DMS153 treated with DMSO at 0.1 percent for 48 hours (cell line): ENCODE data around the gene CNOT6.
"Not testable (repeated sequence)": the region's sequence is repeated elsewhere in the genome, so short reads cannot be mapped to it uniquely, and the experiment has no call there.

Experiments used
- DNase-seq: peaks from one replicate; lab custom pipeline; 2025; ENCODE audit not compliant: unreplicated experiment; lab: John Stamatoyannopoulos, UW

Gene CNOT6

DNA sequence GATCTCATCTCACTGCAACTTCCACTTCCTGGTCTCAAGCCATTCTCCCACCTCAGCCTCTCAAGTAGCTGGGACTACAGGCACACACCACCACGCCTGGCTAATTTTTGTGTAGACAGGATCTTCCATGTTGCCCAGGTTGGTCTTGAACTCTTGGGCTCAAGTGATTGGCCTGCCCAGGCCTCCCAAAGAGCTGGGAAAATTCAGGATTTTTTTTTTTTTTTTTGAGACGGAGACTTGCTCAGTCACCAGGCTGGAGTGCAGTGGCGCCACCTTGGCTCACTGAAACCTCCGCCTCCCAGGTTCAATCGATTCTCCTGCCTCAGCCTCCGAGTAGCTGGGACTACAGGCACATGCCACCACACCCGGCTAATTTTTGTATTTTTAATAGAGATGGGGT is 21.8 kb downstream of the CNOT6 start:
- DNase-seq = not testable (repeated sequence)

DNA sequence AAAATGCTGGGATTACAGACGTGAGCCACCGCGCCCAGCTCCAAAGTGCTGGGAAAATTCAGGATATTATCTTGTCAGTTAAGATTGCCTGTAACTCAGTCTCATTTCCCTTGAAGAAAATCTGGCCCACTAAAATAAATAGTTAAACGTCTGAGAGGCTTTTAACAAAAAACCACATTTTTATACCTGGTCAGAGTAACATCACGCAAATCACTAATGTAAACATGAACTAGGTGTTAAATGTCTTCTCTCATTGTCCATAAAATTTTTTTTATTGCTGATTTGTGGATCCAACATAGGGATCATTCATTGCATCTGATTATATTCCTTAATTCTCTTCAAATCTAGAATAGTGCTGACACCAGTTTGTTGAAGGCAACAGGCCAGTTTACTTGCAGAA is 22.3 kb downstream of the CNOT6 start:
- DNase-seq = no peak

DNA sequence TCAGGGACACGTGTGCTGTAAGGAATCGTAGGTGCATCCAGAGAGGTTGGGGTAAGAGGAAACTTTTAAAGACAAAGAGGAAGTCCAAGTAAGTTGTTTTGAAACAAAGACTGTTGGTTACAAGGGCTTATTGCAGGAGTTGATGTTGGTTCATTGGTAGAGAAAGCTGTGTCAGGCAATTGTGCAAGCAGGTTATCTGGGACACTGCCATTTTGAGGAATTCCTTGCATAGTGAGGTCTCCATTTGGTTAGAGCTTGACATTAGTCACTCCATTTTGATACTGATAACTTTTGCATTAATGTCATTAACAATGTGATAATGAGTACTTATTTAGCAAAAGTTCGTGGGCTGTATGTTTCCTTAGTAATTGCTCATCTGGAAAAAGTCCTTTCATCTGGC is 24.9 kb downstream of the CNOT6 start:
- DNase-seq = no peak

DNA sequence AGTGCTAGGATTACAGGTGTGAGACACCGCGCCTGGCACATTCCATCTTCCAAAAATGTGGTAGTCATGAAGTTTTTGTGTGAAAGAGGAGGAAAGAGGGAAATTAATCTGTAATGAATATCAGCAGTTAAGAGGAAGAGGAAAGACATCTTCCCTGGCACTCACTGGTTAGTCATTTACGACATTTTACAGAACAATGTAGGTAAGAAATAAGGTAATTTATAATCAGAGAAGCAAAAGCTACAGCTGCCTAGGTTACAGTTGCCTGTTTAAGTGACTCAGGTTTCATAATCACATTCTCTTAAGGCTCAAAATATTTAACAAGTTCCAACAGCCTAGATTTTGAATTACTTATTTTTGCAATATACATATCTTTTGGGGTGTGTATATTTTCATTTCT is 26.9 kb downstream of the CNOT6 start:
- DNase-seq = no peak

DNA sequence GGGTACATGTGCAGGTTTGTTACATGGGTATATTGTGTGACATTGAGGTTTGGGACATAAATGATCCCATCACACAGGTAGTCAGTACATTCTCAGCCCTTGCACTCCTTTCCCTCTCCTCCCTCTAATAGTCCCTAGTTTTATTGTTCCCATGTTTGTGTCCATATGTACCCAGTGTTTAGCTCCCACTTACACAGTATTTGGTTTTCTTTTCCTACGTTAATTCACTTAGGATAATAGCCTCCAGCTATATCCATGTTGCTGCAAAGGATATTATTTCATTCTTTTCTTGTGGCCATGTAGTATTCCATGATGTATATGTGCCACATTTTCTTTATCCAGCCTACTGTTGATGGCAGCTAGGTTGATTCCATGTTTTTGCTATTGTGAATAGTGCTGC is 27.4 kb downstream of the CNOT6 start:
- no peak for DNase-seq

DNA sequence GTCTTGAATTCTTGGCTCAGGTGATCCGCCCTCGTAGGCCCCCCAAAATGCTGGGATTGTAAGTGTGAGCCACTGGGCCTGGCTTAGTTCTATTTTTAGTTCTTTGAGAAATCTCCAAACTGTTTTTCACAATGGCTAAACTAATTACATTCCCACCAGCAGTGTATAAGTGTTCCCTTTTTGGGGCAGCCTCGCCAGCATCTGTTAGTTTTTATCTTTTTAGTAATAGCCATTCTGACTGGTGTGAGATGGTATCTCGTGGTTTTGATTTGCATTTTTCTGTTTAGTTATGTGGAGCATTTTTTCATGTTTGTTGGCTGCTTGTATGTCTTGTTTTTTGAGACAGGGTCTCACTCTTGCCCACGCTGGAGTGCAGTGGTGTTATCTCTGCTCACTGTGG is 28.2 kb downstream of the CNOT6 start:
- no peak for DNase-seq

DNA sequence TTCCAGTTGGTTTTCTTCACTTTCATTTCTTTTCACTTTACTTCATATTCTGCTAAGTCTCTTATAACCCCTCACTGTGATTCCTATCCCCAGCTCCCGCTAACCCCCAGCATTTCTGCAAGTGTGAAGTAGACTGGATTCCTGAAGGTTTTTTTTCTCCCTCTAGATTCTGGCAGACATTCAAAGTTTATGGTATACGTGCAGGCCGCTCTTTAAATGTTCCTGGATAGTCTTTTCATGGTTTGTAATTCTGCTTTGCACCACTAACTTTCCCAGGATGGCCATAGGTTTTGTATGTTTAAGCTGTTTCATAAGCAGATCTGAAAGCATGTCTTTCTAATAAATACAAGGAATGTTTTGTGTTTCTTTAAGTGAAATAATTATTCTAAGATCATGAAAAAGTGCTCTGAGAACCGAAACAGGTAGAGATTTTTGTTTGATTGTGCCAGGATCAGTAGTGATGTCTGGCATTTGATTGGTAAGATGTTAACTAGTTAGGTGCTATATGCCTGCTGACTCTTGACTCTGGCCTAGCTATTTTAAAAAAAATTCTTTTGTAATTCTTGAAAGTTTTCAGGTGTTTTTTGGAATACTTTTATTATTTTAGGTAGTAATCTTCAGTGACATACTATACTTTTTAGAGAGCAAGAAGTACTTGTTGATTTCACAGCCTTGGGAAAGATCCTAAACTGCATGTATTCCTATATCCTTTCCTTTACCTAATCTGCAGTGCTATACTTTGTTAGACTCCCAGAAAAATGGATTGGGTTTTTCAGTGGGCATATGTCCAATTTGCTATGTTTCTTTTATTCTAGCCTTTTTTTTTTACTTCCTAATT is 29.7 kb downstream of the CNOT6 start:
- DNase-seq = no peak

DNA sequence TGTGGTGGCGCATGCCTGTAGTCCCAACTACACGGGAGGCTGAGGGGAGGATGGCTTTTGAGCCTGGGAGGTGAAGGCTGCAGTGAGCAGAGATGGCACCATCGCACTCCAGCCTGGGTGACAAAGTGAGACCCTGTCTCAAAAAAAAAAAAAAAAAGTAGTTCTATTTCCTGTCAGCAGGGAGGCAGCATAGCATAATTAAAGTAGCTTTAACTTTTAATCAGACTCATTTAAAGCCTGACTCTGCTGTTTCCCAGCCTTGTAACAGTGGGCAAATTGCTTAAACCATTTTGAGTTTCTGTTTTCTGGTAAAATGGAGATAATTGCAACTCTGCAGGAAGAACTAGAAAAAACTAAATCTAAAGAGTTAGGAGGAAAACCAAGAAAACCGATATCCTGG is 31.2 kb downstream of the CNOT6 start:
- DNase-seq = no peak

DNA sequence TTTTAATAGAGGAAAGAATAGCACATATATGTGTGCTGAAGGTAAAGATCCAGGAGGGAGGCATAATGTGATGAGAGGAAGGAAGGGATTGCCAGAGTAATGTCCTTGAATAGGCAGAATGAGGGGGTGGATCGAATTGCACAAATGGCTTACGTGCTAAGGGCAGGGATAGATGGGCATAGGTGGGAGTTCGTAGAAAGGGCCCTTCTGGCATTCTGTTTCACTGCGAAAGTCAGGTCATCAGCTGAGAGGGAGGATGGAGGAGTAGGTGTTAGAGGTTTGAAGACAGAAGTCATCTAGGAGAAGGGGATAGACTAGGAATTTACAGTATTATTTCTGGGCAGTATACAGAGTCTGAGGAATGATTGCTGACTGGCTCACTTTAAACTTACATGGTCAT is 32.1 kb downstream of the CNOT6 start:
- no peak for DNase-seq

GRCh38 chr5:180527659-180528058 is 33.5 kb downstream of the CNOT6 start:
- DNase-seq = no peak

DNA sequence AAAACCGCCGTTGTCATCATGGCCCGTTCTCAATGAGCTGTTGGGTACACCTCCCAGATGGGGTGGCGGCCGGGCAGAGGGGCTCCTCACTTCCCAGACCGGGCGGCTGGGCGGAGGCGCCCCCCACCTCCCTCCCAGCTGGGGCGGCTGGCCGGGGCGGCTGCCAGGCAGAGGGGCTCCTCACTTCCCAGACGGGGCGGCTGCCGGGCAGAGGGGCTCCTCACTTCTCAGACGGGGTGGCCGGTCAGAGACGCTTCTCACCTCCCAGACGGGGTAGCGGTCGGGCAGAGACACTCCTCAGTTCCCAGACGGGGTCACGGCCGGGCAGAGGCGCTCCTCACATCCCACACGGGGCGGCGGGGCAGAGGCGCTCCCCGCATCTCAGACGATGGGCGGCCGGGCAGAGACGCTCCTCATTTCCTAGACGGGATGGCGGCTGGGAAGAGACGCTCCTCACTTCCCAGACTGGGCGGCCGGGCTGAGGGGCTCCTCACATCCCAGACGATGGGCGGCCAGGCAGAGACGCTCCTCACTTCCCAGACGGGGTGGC is 36.9 kb downstream of the CNOT6 start:
- not testable (repeated sequence) for DNase-seq

GRCh38 chr5:180532268-180532667 is 38.1 kb downstream of the CNOT6 start:
- no peak for DNase-seq

GRCh38 chr5:180533845-180534244 is 39.7 kb downstream of the CNOT6 start:
- DNase-seq = no peak

- no peak for DNase-seq
These were observed 41.4 kb downstream of the CNOT6 start for GRCh38 chr5:180535573-180535972.

DNA sequence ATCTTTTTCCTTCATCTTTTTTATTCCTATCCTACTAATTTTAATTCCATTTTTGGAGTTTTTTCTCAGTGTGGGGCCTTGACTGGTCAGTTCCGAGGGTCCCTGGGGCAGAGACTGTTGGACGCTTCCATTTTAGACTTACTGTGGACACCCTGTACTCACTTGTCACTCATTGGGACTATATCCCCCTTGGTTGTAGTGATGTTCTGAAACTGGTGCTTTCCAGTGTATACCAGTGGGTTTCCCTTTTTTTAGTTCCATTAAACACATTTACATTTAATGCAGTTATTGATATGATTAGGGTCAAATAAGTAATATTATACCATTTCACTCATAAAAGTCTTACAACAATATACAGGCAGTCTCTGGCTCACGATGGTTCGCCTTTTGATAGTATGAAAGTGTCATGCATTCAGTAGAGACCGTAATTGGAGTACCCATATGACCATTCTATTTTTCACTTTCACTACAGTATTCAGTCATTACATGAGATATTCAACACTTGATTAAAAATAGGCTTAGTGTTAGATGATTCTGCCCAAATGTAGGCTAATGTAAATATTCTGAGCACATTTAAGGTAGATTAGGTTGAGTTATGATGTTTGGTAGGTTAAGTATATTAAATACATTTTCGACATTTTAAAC is 46.0 kb downstream of the CNOT6 start:
- no peak for DNase-seq

GRCh38 chr5:180541710-180542109 is 47.5 kb downstream of the CNOT6 start:
- no peak for DNase-seq

- DNase-seq = no peak
These were observed 51.1 kb downstream of the CNOT6 start for GRCh38 chr5:180545248-180545647.

DNA sequence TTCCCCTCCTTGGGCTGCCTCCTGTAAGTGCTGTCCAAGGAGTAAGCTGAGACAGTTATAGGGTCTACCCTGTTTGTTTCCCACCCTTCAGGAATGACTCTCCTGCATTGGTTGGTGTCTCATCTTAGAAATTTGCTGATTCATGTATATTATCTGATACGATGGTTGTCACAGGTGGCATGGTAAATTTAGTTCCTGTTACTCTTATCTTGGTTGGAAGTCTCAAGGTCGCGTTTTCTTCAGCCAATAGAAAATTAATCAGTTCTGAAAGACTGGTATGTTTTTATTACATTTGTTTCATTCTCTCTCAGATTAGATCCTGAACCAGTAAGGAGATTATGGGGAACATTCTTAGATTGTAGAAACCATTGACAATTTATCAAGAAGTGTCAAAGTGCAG is 54.4 kb downstream of the CNOT6 start:
- no peak for DNase-seq

GRCh38 chr5:180553530-180553929 is 59.4 kb downstream of the CNOT6 start:
- no peak for DNase-seq

DNA sequence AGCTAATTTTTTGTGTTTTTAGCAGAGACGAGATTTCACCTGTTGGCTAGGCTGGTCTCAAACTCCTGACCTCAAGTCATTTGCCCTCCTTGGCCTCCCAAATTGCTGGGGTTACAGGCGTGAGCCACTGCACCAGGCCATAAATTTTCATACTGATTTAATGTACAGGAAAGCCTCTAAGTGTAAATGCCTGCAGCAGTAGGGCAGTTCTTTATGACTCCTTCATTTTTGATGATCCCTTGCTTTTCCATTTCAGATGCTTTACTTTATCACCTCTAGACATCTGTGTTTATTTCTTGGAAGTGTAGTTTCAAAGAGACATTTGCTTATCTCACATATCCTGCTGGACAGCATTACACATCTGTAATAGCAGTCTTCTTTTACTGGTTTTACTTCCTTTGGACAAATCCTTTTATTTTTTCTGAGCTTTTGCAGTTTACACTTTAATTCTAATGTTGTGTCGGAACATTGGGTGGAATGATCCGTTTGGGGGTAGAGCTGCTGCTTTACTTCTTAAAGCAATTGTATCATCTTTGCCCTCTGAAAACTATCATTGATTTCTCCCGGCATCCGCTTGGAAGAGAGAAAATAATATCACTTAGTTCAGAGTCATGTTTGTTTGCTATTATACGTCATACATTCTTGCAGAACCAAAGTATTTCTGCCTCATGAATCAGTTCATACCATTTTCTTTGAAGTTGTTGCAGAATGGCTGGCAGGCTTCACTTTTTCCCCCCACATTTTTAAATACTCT is 61.2 kb downstream of the CNOT6 start:
- no peak for DNase-seq

DNA sequence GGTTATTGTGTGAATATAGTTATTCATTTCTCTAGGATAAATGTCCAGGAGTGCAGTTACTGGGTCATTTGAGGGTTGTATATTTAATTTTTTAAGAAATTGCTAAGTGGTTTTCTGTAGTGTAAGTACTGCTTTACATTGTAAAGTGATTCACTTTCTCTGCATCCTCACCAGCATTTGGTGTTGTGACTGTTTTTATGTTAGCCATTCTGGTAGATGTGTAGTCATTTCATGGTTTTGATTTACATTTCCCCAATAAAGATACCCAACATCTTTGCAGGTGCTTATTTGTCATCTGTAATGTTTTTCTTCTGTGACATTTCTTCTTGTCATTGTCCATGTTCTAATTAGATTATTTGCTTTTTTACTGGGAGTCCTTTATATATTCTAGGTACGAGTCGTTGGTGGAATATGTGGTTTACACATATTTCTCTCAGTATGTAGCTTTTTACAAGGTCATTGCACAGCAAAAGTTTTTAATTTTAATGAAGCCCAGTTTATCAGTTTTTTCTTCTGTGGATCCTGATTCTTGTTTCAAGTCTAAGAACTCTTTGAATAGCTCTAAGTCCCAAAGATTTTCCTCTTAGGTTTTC is 63.1 kb downstream of the CNOT6 start:
- no peak for DNase-seq
